ENCODE measurements around the gene ERC1.
"Not testable (repeated sequence)": the region's sequence is repeated elsewhere in the genome, so short reads cannot be mapped to it uniquely, and the experiment has no call there.

- TF ChIP-seq, protein P1, sequence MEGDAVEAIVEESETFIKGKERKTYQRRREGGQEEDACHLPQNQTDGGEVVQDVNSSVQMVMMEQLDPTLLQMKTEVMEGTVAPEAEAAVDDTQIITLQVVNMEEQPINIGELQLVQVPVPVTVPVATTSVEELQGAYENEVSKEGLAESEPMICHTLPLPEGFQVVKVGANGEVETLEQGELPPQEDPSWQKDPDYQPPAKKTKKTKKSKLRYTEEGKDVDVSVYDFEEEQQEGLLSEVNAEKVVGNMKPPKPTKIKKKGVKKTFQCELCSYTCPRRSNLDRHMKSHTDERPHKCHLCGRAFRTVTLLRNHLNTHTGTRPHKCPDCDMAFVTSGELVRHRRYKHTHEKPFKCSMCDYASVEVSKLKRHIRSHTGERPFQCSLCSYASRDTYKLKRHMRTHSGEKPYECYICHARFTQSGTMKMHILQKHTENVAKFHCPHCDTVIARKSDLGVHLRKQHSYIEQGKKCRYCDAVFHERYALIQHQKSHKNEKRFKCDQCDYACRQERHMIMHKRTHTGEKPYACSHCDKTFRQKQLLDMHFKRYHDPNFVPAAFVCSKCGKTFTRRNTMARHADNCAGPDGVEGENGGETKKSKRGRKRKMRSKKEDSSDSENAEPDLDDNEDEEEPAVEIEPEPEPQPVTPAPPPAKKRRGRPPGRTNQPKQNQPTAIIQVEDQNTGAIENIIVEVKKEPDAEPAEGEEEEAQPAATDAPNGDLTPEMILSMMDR (conservative IDR thresholded peaks at IDR 0.05; ENCODE audit: low read depth, low read length), result not testable (repeated sequence)
- TF ChIP-seq USF2 (IDR thresholded peaks at IDR 0.05; ENCODE audit: low read depth, low read length); RCOR1 (IDR thresholded peaks at IDR 0.05; ENCODE audit: insufficient replicate concordance, low read length); POLR2A (IDR thresholded peaks at IDR 0.05; ENCODE audit: low read depth, low read length); SMC3 (IDR thresholded peaks at IDR 0.05; ENCODE audit: low read depth, low read length); NFE2L2 (IDR thresholded peaks at IDR 0.05; ENCODE audit: low read depth, low read length); CEBPB (IDR thresholded peaks at IDR 0.05; ENCODE audit: low read depth, low read length); CHD1 (IDR thresholded peaks at IDR 0.05; ENCODE audit: low read depth, low read length); BHLHE40 (IDR thresholded peaks at IDR 0.05; ENCODE audit: low read depth, low read length); RFX5 (IDR thresholded peaks at IDR 0.05; ENCODE audit: low read depth, low read length); RAD21 (IDR thresholded peaks at IDR 0.05; ENCODE audit: low read length); ELK1 (IDR thresholded peaks at IDR 0.05; ENCODE audit: borderline replicate concordance, low read depth, low read length): not testable (repeated sequence)
These were observed 8.7 kb downstream of the ERC1 start for GRCh38 chr12:999736-1000135.
